ENCODE data around the gene PGGHG.
A peak's percentile ranks its signal among the peaks of the same experiment; 100 is the strongest.
"Not testable (repeated sequence)": the region's sequence is repeated elsewhere in the genome, so short reads cannot be mapped to it uniquely, and the experiment has no call there.

The PGGHG gene

GRCh38 chr11:299081-299891, 10.4 kb downstream of the PGGHG start, which contains the start of gene IFITM5:
TSS of gene IFITM5 (minus strand) at chr11:299526. CDS start at chr11:299490, 36 bp downstream.
- DNase-seq = no peak

GRCh38 chr11:299951-300735, 11.2 kb downstream of the PGGHG start:
- no peak for DNase-seq

GRCh38 chr11:303363-303762, 14.4 kb downstream of the PGGHG start:
- DNase-seq = no peak

GRCh38 chr11:304061-304506, 15.2 kb downstream of the PGGHG start:
- no peak for DNase-seq

GRCh38 chr11:304915-305843, 16.3 kb downstream of the PGGHG start:
- peak; percentile 52 for DNase-seq

- no peak for DNase-seq
These were observed 16.9 kb downstream of the PGGHG start for GRCh38 chr11:305844-306211.

- no peak for DNase-seq
These were observed 17.9 kb downstream of the PGGHG start for GRCh38 chr11:306645-307371.

GRCh38 chr11:307766-308708, 19.1 kb downstream of the PGGHG start, which contains the start of gene IFITM2:
TSS of gene IFITM2 (plus strand) at chr11:307816. CDS start at chr11:308193, 377 bp downstream.
- not testable (repeated sequence) for DNase-seq

- not testable (repeated sequence) for DNase-seq
These were observed 20.1 kb downstream of the PGGHG start for GRCh38 chr11:308740-309665.

GRCh38 chr11:309979-310572, 21.1 kb downstream of the PGGHG start:
- DNase-seq = not testable (repeated sequence)

GRCh38 chr11:311013-311748, 22.3 kb downstream of the PGGHG start:
- DNase-seq = not testable (repeated sequence)

- DNase-seq = no peak
These were observed 23.3 kb downstream of the PGGHG start for GRCh38 chr11:312092-312816.

GRCh38 chr11:313304-313786, 24.4 kb downstream of the PGGHG start:
- DNase-seq = no peak

- no peak for DNase-seq
These were observed 25.0 kb downstream of the PGGHG start, which contains the start of gene IFITM1 for GRCh38 chr11:313787-314553. TSS of gene IFITM1 (plus strand) at chr11:314040. CDS start at chr11:314171, 131 bp downstream.

- not testable (repeated sequence) for DNase-seq
These were observed 25.6 kb downstream of the PGGHG start for GRCh38 chr11:314554-314875.

GRCh38 chr11:315051-315481, 26.1 kb downstream of the PGGHG start:
- DNase-seq = no peak

GRCh38 chr11:315516-315994, 26.6 kb downstream of the PGGHG start:
- DNase-seq = no peak
